GM12865 (cell line): Measurements from ENCODE around the gene CST6.

Experiments
- DNase-seq: peaks from one replicate; pipeline ENCODE4 v3.0.0; 2010; ENCODE audit warnings: low read depth
- H3K4me3 ChIP-seq: 2 replicates; pipeline ENCODE4 v1.5.1; 2011; ENCODE audit warnings: mild to moderate bottlenecking, low read depth, low read length, control low read depth
- CTCF ChIP-seq: IDR thresholded peaks from 2 replicates; pipeline ENCODE4 v1.5.1; 2011; ENCODE audit warnings: low read length, control low read depth, low read depth, inconsistent platforms; ENCODE audit not compliant: insufficient read depth; ENCODE audit errors: missing control alignments

Gene CST6

DNA sequence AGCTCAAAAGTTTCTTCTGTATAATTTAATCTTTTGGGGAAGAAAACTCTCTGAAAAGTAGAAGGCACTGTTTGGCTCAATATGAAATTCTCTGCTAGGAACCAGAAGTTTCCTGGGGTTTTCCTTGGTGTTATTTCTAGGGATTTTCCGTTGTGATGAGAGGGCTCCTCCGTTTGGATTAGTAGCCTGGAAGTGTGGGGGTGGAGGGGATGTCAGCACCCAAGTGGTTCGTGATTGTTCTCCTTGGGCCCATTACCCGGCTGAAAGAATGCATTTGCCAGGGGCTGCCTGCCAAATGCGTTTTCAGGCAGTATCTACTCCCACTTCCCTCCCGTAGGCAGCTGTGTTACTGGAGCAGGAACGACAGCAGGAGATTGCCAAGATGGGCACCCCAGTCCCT, 44.7 kb downstream of the CST6 start:
- no peak overlapping the region for H3K4me3 ChIP-seq
- DNase-seq = no peak
- no peak for TF ChIP-seq CTCF

- TF ChIP-seq CTCF = no peak
- DNase-seq = no peak
- no peak overlapping the region for H3K4me3 ChIP-seq
Observed at GRCh38 chr11:66059966-66060680, 48.3 kb downstream of the CST6 start.

GRCh38 chr11:66061268-66061667, 49.5 kb downstream of the CST6 start:
- DNase-seq = no peak
- TF ChIP-seq CTCF = no peak
- H3K4me3 ChIP-seq = no peak overlapping the region

DNA sequence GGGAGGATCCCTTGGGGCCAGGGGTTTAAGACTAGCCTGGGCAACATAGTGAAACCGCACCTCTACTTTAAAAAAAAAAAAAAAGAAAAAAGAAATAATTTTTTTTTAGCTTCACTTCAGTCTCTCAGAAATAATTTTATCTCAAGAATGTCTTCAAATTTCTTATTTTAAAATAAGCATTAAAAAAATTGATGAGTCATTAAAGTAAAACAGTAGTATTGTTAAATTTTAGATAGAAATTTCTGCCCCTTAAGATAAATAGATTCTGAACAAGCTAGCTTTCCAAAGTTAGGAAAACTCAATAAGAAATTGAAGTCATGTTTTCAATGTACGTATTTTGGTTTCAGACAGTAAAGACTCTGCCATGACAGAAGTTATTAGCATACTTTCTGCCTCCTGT, 50.6 kb downstream of the CST6 start:
- no peak for DNase-seq
- TF ChIP-seq CTCF = no peak

More for the DNA sequence above, 50.6 kb downstream of the CST6 start:
- H3K4me3 ChIP-seq = no peak overlapping the region
